Stimulated activated CD8-positive, alpha-beta memory T cell treated with anti-CD3 and anti-CD28 coated beads, Interleukin-7, amount 100 ng/mL, for 1 hour (primary cell): ENCODE measurements around the gene EIF3B.
"Not testable (repeated sequence)": the region's sequence is repeated elsewhere in the genome, so short reads cannot be mapped to it uniquely, and the experiment has no call there.

ENCODE experiments used
- DNase-seq, 2 donors: peaks; one replicate each; pipeline ENCODE4 v3.0.0-alpha.2; 2020; ENCODE audit warnings: low read depth in 2 of 2

Gene EIF3B

DNA sequence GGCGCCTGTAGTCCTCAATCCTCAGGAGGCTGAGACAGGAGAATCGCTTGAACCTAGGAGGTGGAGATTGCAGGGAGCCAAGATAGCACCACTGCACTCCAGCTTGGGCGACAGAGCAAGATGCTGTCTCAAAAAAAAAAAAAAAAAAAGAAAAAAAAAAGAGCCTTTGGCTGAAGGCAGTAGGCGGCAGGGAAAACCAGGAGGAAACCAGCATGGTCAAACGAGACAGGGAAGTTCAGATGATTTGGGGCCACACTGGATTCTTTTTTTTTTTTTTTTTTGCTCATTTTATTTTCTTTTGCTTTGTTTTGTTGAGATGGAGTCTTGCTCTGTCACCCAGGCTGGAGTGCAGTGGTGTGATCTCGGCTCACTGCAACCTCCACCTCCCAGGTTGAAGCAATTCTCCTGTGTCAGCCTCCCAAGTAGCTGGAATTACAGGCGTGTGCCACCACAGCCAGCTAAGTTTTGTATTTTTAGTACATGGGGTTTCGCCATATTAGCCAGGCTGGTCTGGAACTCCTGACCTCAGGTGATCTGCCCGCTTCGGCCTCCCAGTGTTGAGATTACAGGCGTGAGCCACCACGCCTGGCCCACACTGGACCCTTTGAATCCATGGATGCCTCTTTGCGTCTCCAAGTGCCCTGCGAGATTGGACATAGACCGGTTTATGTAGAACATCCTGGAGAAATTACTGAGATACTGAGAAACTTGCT lies 7.1 kb upstream of the EIF3B start:
- DNase-seq: not testable (repeated sequence)

DNA sequence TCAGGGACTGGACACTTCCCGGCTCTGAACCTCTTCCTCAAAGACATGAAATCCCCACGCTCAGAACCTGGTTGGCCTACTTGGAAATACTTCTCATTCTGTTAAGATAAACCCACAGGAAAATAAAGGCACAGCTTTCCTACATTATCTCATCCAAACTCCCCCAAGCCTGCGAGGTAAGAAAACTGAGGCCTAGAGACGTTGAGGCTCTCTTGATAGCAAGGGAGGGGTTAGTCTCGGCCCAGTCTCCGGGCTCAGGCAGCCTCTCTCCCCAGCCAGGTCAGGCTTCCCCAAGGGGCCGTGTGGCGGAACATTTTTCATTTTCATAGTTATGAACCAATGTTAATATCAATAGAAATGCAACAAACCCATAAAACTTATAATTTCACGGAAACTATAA lies 4.6 kb upstream of the EIF3B start:
- DNase-seq: no peak

DNA sequence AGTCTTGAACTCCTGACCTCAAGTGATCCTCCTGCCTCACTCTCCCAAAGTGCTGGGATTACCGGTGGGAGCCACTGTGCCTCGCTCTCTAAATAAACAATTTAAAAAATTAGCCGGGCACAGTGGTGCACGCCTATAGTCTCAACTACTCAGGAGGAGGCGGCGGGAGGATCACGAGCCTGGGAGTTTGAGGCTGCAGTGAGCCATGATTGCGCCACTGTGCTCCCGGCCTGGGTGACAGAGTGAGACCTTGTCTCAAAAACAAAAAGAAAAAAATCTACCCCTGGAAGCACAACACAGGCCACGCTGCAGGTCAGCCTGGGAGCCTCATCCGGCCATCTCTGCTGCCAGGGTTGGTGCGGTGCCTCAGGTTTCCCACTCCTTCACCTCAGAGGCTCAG lies 3.8 kb upstream of the EIF3B start:
- no peak for DNase-seq

- DNase-seq: no peak
Measured at GRCh38 chr7:2353113-2353935, 1.3 kb upstream of the EIF3B start.

DNA sequence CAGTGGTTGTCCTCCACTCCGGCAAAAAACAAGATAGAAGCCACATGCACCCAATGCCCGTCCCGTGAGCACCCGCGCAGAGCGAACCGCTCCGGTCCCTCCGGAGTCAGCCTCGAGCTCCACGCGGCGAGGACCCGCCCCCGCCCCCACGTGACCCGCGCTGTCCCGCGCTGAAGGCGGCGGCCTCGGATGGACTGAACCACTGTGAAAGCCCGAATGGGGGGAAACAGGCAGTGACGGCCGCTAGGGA lies 766 bp upstream of the EIF3B start:
- DNase-seq: peak; percentile 74 to 79

DNA sequence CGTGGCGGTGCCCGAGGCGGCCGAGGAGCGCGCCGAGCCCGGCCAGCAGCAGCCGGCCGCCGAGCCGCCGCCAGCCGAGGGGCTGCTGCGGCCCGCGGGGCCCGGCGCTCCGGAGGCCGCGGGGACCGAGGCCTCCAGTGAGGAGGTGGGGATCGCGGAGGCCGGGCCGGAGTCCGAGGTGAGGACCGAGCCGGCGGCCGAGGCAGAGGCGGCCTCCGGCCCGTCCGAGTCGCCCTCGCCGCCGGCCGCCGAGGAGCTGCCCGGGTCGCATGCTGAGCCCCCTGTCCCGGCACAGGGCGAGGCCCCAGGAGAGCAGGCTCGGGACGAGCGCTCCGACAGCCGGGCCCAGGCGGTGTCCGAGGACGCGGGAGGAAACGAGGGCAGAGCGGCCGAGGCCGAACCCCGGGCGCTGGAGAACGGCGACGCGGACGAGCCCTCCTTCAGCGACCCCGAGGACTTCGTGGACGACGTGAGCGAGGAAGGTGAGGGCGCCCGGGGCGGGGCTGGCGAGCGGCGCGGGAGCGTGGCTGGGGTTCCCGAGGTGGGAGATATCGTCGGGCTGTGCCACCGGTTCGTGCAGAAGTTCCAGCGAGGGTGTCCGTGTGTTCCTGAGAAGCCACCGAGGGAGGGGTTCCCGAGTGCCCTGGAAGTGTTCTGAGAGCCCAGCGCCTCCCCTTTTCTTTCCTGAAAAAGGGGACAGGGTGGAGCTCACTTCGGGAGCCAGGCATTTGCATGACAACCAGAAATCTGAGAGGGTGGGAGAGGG lies 495 bp downstream of the EIF3B start:
- no peak for DNase-seq

DNA sequence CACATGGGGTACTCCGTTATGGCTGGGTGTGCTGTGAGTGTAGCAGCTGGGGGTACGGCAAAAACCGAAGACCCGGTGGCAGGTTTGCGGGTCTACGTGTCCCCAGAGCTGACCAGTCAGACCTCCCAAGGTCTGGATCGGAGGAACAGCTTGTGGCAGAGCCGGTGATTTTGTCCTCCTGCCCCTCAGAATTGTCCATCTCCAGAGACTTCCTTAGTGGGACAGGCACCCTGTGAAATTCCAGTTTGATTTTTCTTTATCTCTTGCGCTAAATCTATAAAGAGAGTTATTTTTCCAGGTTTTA lies 1.0 kb downstream of the EIF3B start:
- no peak for DNase-seq

DNA sequence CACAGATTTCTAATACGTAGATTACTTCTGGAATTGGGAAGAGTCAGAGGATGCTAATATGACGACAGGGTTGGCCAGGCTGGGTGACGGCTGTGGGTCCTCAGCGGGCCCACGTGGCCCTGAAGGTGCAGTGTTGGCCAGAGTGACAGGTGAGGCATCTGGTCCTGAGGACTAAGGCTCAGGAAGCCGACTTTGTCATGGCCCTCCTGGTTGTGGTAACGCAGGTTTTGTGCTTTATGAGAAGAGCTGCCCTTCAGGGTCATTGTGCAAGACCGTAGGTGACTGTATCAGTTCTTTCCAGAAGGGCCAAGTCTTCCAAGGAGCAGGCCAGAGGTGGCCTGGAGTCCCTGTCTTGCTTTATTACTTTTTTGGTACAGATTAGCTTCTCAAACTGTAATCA lies 2.5 kb downstream of the EIF3B start:
- no peak for DNase-seq

DNA sequence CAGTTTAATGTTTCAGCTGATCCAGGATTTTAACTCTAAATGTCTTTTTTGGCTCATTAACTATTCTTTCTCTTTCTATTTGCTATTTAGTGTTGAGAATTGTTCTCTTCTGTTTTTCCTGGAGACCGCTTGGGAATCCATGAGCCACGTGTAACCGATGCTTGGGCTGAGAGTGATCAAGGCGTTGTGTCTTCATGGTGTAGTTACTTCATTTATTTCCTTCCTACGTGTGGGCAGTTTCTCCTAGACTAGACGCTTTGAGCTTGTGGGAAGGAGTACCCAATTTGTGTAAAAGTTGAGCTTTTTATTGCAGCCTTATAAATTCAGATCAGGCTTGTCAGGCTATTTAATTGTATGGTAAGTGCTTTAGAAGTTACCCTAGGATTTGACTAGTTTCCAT lies 2.9 kb downstream of the EIF3B start:
- no peak for DNase-seq

DNA sequence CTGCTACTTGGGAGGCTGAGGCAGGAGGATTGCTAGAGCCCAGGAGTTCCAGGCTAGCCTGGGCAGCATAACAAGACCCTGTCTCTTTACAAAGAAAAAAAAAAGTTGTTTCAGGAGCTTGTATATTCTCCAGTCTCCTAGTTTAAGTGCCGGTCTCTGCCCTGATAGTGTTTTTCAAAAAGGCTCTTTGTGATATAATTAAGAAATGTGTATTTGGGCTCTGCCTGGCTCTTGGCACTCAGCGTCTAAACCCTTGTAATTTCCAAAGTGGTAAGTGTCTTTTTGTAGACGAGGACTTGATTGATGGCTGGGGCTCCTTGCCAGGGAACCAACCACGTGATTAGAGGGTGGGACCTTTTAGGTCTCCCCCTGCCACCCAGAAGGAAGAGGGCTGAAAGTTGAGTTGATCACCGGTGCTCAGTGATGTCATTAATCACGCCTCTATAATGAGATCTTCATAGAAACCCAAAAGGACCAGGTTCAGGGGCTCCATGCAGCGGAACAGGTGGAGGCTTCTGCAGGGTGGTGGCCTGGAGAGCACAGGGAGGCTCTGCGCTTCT lies 4.4 kb downstream of the EIF3B start:
- no peak for DNase-seq

DNA sequence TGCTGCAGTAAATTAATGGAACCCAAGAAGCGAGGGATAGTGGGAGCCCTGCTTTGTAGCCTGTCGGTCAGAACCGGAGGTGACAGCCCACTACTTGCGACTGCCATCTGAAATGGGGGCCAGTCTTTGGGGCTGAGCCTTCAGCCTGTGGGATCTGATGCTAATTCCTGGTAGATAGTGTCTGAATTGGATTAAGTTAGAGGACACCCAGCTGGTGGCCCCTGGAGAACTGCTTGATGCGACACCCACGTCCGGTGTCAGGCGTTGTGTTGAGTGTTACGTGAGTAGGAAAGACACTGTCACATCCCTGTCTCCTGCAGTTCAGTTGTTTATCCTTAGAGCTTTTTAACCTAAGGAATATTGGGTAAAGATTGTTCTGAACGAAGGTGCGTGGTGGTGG lies 5.0 kb downstream of the EIF3B start:
- DNase-seq: no peak

- DNase-seq: no peak
Measured at GRCh38 chr7:2360796-2361195, 6.2 kb downstream of the EIF3B start.

DNA sequence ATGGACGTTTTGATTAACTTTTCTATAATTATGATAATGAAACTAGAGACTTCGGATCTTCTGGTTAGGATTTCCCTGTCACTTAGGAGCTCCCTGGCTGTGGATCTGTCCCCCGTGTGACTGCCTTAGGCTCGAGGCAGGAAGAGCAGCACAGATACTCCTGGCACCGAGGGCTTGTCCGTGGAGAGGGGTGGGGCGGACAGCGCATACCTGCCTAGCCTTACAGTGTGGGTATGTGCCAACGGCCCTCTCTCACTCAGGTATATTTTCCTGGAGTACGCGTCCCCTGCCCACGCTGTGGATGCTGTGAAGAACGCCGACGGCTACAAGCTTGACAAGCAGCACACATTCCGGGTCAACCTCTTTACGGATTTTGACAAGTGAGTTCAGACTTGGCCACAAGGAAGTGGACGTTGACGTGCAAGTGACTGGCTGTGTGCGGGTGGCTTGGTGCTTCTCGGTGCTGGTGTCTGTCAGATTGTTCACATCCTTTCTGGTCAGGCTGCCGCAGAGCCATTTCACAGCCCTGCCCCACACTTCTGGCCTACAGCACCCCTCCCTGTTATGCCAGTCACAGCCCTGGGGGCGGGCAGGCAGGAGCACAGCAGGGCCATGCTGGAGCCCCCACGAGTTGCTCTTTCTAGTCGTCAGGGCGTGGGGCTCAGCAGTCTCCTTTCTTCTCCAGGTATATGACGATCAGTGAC lies 7.9 kb downstream of the EIF3B start:
- DNase-seq: no peak

DNA sequence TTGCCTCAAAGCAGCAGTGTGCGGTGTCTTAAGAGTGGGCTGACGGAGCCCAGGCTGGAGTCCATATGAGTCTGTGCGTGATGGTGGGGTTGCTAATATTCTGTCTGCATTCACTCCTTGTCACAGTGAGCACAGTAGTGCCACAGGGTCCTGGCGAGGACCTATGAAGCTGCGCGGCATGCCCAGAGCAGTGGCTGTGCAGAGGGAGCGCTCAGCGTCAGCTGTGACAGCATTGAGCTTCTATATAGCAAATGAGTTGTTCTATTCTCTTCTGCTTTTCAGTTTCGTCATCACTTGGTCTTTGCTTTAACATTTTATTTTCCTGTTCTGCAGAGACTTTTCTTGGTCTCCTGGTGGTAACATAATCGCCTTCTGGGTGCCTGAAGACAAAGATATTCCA lies 14.5 kb downstream of the EIF3B start:
- no peak for DNase-seq

DNA sequence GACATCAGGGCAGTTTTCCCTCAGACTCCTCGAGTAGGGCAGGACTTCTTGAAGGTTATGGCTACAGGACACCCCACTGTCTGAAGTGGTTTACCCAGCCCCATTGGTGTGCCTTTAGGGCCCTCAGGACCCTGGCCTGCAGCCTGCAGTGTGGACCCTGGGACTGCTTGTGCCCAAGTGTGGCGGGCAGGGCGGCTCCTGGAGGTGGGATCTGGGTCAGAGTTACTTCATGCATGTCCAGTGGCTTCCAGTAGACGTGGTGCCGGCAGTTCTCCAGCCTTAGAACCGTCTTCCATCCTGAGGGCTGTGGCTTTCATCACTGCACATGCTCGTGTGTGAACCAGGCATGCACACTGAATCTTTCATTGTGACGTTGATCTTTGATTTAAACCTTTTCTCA lies 16.7 kb downstream of the EIF3B start:
- DNase-seq: no peak

- no peak for DNase-seq
Measured at GRCh38 chr7:2372724-2373123, 18.1 kb downstream of the EIF3B start.

DNA sequence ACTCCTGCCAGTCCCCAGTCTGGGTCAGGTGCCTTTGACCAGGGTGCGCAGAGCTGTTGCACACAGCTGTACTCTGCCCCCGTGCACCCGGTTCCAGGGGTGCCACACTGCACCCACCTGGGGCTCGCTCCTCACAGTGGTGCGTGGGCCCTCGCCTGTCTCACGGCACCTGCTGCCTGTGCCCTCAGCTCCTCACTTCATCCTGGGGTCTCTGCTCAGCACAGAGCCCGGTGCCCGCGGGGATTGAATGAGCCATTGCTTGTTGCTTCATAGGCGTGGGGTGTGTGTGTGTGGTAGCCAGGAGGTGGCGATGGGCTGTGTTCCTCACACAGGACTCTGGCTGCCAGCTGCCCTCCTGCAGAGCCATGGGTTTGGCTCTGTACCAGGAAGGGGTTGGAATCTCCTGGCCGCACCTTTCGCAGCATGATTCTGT lies 18.5 kb downstream of the EIF3B start:
- DNase-seq: no peak

DNA sequence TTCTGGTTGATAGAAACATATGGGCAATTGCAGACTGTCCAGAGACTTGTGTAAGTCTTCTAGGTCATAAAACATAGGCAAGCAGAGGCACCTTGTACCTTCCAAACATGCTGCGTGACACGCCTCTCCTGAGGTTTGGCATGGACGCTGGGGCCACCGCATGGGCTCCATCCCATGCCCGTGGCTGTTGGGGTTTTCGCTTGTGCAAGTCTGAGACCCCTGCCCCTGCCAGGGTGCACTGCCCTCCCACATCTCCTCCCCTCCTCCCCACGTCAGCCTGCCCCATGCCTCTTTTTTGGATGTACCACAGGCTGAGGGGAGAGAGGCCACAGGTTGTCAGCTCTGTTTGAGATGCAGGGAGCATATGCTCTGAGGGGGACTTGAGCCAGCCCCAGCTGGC lies 19.0 kb downstream of the EIF3B start:
- DNase-seq: no peak

GRCh38 chr7:2374401-2374800 lies 19.8 kb downstream of the EIF3B start:
- no peak for DNase-seq

- DNase-seq: no peak
Measured at GRCh38 chr7:2374830-2375728, 20.5 kb downstream of the EIF3B start.
